GM12874 (cell line): ENCODE results near the gene TMPRSS2.

ENCODE experiments used
- TF ChIP-seq, protein P1 (sequence below): IDR thresholded peaks from 2 replicates; pipeline ENCODE4 v1.5.1; 2011; ENCODE audit warnings: low read depth, mild to moderate bottlenecking, control low read depth, low read length, moderate library complexity; ENCODE audit not compliant: insufficient read depth

Gene TMPRSS2

DNA sequence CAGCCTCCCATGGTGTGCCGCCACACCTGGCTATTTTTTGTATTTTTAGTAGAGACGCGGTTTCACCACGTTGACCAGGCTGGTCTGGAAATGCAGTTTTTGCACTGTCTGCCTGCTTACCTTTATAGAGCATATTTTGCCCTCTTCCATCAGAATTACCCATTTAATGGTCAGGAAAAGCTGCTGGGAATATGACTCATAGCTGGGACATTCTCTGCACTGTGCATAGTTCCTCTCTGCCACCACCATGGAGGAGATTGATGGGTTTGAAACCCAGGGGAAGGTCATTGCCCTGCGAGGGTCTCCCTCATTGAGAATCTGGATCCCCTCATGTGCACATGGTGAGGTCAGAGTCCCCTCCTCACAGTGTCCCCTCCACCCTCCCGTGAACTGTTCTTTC, 49.8 kb downstream of the TMPRSS2 start:
- TF ChIP-seq, protein P1, sequence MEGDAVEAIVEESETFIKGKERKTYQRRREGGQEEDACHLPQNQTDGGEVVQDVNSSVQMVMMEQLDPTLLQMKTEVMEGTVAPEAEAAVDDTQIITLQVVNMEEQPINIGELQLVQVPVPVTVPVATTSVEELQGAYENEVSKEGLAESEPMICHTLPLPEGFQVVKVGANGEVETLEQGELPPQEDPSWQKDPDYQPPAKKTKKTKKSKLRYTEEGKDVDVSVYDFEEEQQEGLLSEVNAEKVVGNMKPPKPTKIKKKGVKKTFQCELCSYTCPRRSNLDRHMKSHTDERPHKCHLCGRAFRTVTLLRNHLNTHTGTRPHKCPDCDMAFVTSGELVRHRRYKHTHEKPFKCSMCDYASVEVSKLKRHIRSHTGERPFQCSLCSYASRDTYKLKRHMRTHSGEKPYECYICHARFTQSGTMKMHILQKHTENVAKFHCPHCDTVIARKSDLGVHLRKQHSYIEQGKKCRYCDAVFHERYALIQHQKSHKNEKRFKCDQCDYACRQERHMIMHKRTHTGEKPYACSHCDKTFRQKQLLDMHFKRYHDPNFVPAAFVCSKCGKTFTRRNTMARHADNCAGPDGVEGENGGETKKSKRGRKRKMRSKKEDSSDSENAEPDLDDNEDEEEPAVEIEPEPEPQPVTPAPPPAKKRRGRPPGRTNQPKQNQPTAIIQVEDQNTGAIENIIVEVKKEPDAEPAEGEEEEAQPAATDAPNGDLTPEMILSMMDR, result no peak

DNA sequence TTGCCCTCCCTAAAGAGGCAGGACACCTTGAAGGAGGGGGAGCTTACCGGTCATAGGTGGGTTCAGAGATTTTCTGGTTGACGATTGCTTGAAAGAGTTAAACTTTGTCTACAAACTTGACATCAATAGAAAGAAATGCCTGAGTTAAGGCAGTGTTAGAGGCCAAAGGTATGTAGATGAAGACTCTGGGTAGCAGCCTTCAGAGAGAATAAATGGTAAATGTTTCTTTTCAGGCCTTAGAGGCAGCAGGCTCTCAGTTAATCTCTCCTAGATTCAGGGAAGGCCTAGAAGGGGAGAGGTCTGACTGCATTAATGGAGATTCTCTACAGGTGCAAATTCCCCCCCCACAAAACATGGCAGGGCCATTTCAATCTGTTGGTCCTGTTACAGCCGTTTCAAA, 54.2 kb downstream of the TMPRSS2 start:
- TF ChIP-seq, protein P1, result no peak

DNA sequence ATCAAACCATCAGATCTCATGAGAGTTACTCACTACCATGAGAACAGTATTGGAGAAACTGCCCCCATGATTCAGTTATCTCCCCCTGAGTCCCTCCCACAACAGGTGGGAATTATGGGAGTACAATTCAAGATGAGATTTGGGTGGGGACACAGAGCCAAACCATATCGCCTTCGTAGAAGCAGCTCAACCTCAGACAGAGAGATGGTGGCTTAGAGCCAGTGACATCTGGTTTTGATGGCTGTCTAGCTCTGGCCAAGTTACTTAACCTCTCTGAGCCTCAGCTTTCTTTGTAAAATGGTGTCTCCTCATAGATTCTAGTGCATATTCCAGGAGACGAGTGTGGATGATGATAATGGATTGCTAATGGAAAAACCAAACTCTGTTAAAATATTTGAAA, 54.8 kb downstream of the TMPRSS2 start:
- TF ChIP-seq, protein P1, result no peak

DNA sequence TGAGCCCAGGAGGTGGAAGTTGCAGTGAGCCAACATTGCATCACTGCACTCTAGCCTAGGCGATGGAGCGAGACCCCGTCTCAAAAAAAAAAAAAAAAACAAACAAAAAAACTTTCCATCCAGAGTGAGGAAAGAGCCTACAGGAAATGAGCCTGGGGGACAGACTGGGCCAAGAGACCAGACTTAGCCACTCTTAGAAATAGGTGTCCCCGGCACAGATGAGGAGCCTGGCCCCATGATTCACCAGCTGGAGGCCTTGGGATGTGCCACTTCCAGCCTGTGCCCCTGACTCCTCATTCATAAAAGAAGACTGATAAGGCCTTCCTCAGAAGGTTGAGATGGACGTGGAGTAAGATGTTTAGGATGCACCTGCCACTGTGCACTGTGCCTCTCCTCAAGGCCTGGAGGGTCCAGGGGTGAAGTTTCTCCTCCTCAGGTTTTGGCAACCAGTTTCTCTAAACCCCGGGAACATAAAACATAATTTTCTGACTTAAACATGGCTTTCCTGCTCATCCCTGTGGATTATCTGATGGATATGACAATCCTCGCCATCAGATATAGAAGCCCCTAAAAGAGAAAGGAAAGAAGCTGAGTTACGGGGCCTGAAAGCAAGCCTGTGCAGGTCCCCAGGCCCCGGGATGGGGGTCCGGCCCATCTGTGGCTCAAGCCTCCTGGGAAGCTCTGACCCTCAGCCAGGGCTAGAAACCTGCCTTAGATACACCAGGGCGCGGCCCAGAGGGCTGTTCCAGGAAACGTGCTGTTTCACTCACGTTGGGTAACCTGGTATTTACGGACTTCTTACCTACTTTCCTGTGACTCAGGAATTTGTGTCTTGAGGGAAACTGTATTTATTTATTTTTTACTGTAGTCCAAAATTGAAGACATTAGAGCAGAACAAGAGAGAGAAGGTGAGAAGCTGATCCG, 55.9 kb downstream of the TMPRSS2 start:
- TF ChIP-seq, protein P1, result no peak

DNA sequence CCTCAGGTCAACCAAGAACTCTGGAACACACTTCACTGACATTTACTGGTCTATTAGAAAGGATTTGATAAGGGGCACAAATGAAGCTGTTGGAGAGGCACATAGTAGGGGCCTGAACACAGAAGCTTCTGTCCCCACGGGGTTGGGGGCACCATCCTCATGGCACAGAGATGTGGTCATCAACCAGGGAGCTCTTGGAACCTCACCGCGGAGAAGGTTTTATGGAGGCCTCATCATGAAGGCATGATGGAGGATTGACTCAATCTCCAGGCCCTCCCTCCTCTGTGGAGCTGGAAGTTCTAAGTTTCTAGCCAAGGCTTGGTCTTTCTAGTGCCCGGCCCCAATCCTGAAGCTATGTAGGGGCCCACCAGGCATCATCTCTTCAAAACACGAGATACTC, 58.3 kb downstream of the TMPRSS2 start:
- TF ChIP-seq, protein P1, result no peak

DNA sequence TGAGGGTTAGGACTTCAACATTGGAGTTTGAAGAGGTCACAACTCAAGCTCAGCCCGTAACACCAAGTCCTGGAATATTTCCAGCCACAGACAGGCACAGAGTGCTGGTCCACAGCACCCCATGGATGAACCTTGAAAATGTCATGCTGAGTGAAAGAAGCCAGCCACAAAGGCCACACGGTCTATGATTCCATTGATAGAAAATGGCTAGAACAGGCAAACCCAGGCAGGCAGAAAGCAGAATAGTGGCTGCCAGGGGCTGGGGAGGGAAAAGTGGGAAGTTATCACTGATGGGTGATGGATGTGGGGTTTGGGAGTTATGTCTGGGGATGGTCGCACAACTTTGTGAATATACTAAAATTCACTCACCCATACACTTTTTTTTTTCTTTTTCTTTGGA, 60.6 kb downstream of the TMPRSS2 start:
- TF ChIP-seq, protein P1, result no peak

DNA sequence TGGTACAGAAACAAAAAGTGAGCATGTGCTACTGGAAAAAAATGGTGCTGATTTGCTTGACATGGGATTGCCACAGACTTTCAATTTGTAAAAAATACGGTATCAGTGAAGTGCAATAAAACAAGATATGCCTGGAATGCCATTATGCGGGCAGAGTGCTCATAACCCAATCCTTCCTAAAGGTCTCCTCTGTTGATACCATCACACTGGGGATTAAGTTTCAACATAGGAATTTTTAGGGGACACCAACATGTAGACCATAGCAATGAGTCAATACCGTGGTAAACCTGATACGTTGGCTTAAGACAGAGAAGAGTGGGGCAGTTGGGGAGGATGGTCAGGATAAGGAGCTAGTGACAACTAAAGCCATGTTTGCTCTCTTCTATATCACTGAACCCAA, 61.4 kb downstream of the TMPRSS2 start:
- TF ChIP-seq, protein P1, result no peak
